Spleen (tissue), 7 donors: ENCODE measurements around the gene DAPK2.

Experiments
- CTCF ChIP-seq, 11 experiments: fragments of 200-600 bp in 7 of 11; fragments of 450-650 bp in 4 of 11; sonication (generic) in 4 of 11; IDR thresholded peaks in 8 of 11; conservative IDR thresholded peaks in 3 of 11; 1 replicate in 7 of 11; 2 replicates in 4 of 11; pipeline versions ENCODE4 v1.4.0 to v1.8.0; 2016 to 2021; ENCODE audit warnings: antibody characterized with exemption in 11 of 11, inconsistent platforms in 4 of 11, mild to moderate bottlenecking in 1 of 11
- POLR2A ChIP-seq, 3 donors: fragments of 450-650 bp; IDR thresholded peaks; one replicate each; pipeline ENCODE4 v1.5.1; 2017; ENCODE audit warnings: antibody characterized with exemption in 3 of 3, mild to moderate bottlenecking in 1 of 3
- POLR2AphosphoS5 ChIP-seq, 3 donors: sonication (generic); formaldehyde crosslinking; IDR thresholded peaks; one replicate each; pipeline ENCODE4 v1.5.1; 2017; ENCODE audit warnings: antibody characterized with exemption in 3 of 3
- donor health status: DM: no; HTN: no; CAD: no; lungs with moderate emphysema.
- donor health status: DM: no; HTN: no; CAD: no.
- donor health status: DM: no; HTN: no; CAD: no.

GRCh38 chr15:63879995-63880394 is 166.3 kb downstream of the DAPK2 start:
- no peak for TF ChIP-seq CTCF (IDR thresholded peaks at IDR 0.05 in 8 of 11, conservative IDR thresholded peaks at IDR 0.05 in 3 of 11)
- no peak for TF ChIP-seq POLR2A (IDR thresholded peaks at IDR 0.05)
- TF ChIP-seq POLR2AphosphoS5 (IDR thresholded peaks at IDR 0.05) = no peak
